ENCODE measurements around the gene GPC6. TPM values are rescaled to one million over a fixed set of nuclear protein-coding genes. Genes with fewer than 3 reads are reported as not detected.

Gene GPC6
- total and polyA plus RNA-seq, 12 donors = 0.15 to 5.4 (median 2.5) TPM

DNA sequence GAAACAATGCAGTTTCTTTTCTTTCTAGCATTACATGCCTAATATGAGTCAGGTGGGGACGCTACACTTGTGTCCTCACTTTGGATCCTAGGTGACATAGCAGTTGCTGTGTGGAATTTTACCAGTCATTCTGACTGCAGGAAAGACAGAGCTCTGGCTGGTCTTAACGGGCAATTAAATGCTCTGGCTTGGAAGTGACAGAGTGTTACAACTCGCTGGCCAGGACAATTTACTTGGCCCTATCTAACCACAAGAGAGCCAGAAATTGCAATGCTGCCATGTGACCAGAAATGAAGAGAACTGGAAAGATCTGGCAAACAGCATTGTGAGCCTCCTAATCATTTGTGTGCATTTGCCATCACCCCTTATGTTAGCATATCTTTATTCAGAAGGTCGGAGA, 901.8 kb downstream of the GPC6 start:
- DNase-seq (peak in 1 of 2 donors; percentile 38), ATAC-seq (peak; percentile 88 to 99 (median 96))
- H3K9me3 ChIP-seq = no peaks in the 10 kb centered on the region
- H3K4me1 ChIP-seq = peaks cover 0 to 14% (median 0%) of the 10 kb centered on the region in 9 donors
- TF ChIP-seq, protein P1, sequence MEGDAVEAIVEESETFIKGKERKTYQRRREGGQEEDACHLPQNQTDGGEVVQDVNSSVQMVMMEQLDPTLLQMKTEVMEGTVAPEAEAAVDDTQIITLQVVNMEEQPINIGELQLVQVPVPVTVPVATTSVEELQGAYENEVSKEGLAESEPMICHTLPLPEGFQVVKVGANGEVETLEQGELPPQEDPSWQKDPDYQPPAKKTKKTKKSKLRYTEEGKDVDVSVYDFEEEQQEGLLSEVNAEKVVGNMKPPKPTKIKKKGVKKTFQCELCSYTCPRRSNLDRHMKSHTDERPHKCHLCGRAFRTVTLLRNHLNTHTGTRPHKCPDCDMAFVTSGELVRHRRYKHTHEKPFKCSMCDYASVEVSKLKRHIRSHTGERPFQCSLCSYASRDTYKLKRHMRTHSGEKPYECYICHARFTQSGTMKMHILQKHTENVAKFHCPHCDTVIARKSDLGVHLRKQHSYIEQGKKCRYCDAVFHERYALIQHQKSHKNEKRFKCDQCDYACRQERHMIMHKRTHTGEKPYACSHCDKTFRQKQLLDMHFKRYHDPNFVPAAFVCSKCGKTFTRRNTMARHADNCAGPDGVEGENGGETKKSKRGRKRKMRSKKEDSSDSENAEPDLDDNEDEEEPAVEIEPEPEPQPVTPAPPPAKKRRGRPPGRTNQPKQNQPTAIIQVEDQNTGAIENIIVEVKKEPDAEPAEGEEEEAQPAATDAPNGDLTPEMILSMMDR (IDR thresholded peaks at IDR 0.05) = no peak
- WGBS, 2 donors = 31 to 35% methylated on average over 4 of the region's 4 CpGs
- no peak overlapping the region for H3K4me3 ChIP-seq
- intact Hi-C loops (cut with DNase I) = no loop called here
- H3K27me3 ChIP-seq = no peaks in the 10 kb centered on the region
- H3K27ac ChIP-seq = peak overlapping the region in 7 of 10 donors; percentile 18 to 61 (median 47)
- no peaks in the 10 kb centered on the region for H3K36me3 ChIP-seq

DNA sequence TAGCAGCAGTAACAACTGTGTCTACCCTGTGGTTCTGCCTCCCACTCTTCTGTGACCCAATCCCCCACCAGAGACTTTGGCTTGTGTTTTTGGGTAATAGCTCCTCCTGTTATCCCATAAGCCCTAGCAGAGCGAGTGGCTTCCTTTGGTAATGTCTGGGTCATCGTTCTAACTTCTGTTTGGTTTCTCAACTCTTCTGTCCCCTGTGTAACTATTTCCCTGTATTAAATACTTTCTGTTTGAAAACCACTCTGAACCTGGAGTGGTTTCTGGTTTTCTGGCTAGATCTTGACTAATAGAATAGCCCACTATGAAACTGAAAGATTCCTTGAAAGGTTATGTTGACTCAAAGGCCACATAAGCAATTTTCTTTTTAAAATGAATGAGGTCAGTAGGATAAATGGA, 902.9 kb downstream of the GPC6 start:
- intact Hi-C loops (cut with DNase I) = no loop called here
- DNase-seq (no peak), ATAC-seq (peak in 1 of 8 donors; percentile 34)
- Histone ChIP-seq H3K27ac (peak overlapping the region in 3 of 10 donors; percentile 18 to 60 (median 51)), H3K36me3 (no peaks in the 10 kb centered on the region), H3K27me3 (no peaks in the 10 kb centered on the region), H3K4me1 (peaks cover 0 to 14% (median 0%) of the 10 kb centered on the region in 9 donors), H3K9me3 (no peaks in the 10 kb centered on the region), H3K4me3 (no peak overlapping the region)
- TF ChIP-seq, protein P1 (IDR thresholded peaks at IDR 0.05) = no peak
- 75 to 92% methylated on average over 2 of the region's 2 CpGs for WGBS, 2 donors

DNA sequence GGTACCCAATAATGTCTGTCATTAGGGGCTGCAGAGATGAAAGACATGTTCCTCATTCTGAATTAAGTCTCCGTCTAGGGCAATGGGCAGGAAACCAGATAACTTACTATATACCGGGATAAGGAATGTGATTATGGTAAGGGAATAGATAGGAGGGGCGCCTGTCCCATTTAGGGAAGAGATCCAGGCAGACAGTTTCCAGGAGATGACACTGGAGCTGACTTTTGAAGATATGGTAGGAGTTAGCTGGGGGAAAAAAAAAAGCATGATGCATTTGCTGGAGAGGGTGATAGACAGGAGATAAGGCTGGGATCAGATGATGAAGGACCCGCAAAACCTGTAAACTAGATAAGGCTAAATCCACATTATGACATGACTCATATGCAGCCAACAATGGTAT, 912.2 kb downstream of the GPC6 start:
- 42 to 60% methylated on average over 4 of the region's 4 CpGs for WGBS, 2 donors

DNA sequence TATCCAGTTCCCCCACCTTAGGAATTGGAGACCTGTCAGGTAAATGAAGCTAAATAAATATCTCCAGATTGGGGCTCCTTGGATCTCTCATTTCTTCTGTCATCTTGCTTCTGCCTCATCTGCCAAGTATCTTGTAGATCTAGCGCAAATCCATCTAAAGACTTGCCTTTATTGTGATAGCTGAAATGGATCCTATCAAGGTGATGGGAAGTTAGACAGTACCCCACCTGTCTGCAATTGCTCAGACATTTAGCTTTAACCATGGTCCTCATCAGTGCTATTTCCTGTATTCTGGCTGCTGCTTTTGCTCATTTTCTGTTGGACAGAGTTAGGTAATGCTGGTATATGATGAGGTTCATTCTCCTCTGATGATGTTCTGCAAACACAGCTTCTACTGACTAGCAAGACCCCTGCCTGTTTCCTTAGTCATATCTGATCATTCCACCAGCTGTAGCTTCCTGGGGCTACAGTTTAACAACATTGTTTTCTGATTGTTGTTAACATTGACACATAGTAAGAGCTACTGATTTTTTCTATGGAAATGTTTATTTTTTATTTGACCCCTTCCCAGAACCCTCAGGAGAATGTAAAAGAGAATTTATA, 912.9 kb downstream of the GPC6 start:
- WGBS, 2 donors = 93 to 94% methylated on average over 1 of the region's 1 CpG
- intact Hi-C loops (cut with DNase I) = no loop called here
- no peak overlapping the region for H3K4me3 ChIP-seq
- H3K9me3 ChIP-seq = peaks cover 0 to 4% (median 0%) of the 10 kb centered on the region in 11 donors
- H3K4me1 ChIP-seq = no peaks in the 10 kb centered on the region
- H3K27ac ChIP-seq = no peak overlapping the region
- H3K27me3 ChIP-seq = no peaks in the 10 kb centered on the region
- ATAC-seq (no peak), DNase-seq (no peak)
- TF ChIP-seq, protein P1 (IDR thresholded peaks at IDR 0.05) = no peak
- H3K36me3 ChIP-seq = no peaks in the 10 kb centered on the region

More for the DNA sequence above, 912.2 kb downstream of the GPC6 start:
- peaks cover 0 to 4% (median 0%) of the 10 kb centered on the region in 11 donors for H3K9me3 ChIP-seq
- TF ChIP-seq, protein P1 (IDR thresholded peaks at IDR 0.05) = no peak
- no peak for DNase-seq
- H3K4me3 ChIP-seq = no peak overlapping the region
- intact Hi-C loops (cut with DNase I) = no loop called here
- H3K36me3 ChIP-seq = no peaks in the 10 kb centered on the region
- ATAC-seq = no peak
- no peak overlapping the region for H3K27ac ChIP-seq
- no peaks in the 10 kb centered on the region for H3K27me3 ChIP-seq
- no peaks in the 10 kb centered on the region for H3K4me1 ChIP-seq

Measured in heart right ventricle (tissue), 16 donors.